GM19468 (cell line): Measurements from ENCODE around the gene BBS4.
A peak's percentile ranks its signal among the peaks of the same experiment; 100 is the strongest.
"Not testable (repeated sequence)": the region's sequence is repeated elsewhere in the genome, so short reads cannot be mapped to it uniquely, and the experiment has no call there.

Source experiments
- ATAC-seq: cut with Tn5 transposase; IDR thresholded peaks from one replicate; pipeline ENCODE4 v1.9.1; 2021; ENCODE audit warnings: mild to moderate bottlenecking, moderate library complexity, moderate number of reproducible peaks; ENCODE audit not compliant: unreplicated experiment; ENCODE audit errors: extremely low read depth

Gene BBS4, protein sequence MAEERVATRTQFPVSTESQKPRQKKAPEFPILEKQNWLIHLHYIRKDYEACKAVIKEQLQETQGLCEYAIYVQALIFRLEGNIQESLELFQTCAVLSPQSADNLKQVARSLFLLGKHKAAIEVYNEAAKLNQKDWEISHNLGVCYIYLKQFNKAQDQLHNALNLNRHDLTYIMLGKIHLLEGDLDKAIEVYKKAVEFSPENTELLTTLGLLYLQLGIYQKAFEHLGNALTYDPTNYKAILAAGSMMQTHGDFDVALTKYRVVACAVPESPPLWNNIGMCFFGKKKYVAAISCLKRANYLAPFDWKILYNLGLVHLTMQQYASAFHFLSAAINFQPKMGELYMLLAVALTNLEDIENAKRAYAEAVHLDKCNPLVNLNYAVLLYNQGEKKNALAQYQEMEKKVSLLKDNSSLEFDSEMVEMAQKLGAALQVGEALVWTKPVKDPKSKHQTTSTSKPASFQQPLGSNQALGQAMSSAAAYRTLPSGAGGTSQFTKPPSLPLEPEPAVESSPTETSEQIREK

DNA sequence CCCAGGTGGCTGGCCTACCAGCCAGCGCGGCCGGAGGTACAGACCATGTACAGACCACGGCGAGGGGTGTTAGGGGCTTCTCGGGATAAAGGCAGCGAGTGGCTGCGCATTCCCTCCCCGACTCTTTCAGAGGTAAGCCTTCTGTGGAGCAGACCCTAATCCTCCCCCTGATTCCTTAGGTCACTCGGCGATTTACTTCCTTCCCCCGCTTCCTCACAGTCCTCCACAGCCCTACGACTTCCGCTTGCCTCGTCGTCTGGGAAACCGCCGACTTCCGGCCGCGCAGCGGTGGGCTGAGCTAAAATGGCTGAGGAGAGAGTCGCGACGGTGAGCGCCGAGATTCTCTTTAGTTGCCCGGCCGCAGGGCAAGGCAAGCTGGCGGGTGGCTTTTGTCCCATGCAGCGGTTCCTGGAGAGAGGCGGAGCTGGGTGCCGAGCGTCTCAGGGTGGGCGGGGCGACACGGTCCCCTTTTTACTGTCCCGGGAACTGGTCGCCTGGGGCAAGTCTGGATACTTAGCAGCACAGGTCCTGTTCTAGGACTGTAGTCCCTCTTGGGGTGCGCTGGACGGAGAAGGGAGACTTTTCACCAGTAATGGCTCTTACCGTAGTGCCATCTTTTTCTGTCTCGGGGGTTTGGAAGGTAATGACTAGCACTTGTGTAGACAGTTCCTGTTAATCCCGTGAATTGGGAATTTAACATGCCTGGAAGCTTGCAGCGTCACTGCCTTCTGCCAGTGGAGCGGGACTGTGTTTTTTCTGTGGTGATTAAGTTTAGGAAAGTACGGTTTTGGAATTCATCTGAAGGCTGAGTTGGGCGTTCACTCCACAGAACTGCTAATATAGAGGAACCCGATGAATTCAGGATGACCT, at the start of gene BBS4, which contains the start of gene HIGD2B:
Gene BBS4, plus strand, starts transcription at position 283 of the 870 bp plus-strand sequence. Its CDS starts 21 bp downstream, at position 304.
Gene HIGD2B, minus strand, starts transcription at position 258 of the 870 bp plus-strand sequence. CDS start 9,808 bp downstream, outside the sequence.
- ATAC-seq, result peak; percentile 80

DNA sequence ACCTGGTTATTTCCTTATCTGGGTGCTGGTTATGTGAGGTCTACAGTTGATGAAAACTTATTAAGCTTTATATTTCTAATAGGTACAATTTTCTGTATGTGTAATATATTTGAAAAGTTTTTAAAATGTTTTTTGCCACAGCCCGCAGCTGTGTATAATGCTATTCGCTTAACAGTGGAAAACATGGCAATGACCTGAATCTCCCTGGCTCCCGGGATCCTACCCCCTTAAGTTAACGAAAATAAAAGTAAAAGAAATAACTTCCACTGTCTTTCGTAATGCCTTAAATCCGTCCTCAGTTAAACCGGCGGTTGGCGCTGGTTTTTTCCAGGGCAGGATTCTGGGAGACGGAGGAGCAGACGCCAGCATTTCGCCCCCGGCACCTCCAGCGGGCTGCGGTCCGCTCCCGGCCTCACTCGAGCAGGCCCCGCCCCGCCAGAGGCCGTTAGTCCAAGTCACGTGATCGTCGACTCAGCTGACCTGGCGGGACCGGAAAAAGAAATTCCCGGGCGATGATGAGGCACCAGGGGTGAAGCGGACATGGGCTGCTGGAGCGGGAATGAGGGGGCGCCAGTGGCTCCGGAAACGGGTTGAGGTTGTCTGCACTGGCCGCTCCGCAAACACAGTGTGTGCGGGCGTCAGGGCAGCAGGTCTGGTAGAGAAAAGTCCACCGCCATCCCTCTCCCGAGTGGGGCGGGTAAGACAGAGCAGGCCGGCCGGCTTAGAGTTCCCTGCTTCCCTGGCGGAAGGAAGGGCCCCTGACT, 49.3 kb upstream of the BBS4 start:
- ATAC-seq, result not testable (repeated sequence)

DNA sequence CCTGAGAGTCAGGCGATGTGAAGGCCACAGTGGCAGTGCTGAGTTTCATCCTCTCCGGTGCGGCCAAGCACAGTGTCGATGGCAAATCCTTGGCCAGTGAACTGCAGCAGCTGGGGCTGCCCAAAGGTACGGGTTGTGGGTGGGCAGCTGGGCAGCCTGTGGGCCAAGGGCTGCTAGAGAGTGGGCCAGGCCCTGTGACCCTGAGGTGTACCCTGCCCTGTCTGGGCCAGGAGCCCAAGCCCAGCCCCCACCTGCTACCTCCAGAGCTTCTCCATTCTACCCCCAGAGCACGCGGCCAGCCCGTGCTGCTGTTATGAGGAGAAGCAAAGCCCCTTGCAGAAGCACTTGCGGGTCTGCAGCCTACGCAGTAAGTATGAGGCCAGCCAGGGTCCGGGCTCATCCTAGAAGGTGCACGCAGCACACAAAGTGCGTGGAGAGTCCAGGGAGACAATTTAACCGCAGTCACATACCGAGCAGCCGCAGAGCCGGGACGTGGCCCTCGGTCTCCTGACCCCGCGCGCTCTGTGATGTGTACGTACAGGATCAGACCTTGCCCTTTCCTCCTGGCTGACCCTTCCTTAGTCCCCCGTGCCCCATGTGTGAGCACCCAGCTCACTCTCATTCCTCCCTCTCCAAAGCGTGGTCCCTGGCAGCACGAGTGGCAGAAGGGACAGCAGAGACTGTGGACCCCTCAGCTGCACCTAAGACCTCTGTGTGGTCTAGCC, 46.1 kb upstream of the BBS4 start:
- not testable (repeated sequence) for ATAC-seq

DNA sequence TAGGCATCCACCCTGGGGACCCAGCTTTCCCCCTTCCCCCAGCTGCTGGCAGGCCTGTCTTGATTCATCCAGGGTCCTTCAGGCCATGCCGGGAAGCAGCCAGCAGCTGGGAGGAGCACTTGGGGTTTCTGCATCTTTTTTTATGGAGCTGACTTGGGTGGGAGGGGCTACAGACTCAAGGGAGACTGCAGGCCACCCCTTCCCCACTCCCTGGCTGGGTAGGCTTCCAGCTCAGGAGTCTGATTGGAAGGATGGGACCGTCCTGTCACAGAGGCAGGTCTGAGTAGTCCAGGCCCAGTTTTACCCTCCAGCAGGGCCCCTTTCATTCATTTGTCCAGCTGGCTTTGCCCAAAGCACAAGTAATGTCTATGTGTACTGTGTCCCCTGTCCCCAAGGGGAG, 43.7 kb upstream of the BBS4 start:
- not testable (repeated sequence) for ATAC-seq

DNA sequence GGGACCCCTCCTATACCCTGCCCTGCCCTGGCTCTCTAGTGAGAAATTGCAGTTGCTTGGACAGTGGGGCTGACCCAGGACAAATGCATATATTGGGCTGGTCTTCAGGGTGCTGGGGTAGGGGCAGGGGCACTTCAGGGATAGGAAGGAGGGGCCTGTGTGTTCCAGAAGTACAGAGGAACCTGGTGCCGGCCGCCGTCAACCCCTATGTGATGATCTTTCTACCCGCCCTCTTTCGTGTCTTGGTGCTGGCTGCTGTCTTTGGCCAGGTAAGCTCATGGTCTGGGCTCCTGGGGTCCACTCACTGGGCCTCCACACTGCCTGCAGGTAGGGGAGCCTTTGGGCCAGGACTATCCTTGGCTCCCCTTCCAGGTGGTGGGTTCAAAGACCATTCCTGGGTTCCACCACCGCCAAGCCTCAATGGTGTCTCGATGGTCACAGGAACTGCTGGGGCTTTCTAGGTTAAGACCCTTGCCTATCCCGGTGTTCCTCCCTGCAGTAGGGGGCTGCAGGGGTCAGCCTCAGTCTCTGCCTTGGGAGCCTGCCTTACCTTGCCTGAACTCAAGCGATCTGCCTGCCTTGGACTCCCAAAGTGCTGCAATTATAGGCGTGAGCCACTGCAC, 37.3 kb upstream of the BBS4 start:
- not testable (repeated sequence) for ATAC-seq

DNA sequence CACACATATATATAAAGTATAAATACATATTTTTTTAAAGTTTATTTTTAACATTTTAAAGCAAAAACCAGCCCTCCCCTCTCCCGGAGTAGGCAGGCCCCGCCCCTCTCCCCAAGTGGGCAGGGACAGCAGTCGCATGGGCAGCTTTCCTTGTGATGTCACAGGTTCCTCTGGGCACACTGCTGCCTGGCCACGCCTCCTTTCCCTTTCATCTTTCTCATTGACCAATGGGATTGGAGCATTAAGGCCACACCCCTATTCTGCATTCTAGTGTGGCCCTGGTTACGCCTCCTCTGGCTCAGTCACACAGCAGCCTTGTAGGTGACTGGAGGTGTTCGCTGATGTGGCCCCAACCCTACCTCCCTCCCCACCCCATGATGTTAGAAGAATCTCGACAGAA, 31.6 kb upstream of the BBS4 start, which contains the start of gene GOLGA6B:
Gene GOLGA6B, plus strand, starts transcription at position 301 of the 400 bp plus-strand sequence. Its CDS starts 41 bp downstream, at position 342.
- not testable (repeated sequence) for ATAC-seq

DNA sequence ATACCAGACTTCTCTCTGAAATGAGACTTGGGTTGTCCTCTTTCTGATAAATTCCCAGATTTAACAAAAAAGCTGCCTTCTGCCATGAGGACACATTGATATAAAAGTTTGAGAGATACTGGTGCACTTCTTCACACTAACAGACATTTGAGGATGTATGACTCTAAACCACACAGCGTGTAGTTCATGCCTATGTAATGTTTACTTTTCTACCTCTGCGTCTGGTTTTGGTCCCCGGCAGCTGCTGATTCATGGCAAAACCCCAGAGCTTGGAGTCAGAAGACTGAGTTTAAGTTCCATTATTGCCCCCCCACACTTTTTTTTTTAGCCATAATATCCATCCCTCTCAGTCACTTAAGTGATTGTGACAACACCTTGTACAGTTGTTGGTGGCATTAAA, 30.0 kb upstream of the BBS4 start:
- ATAC-seq, result not testable (repeated sequence)

DNA sequence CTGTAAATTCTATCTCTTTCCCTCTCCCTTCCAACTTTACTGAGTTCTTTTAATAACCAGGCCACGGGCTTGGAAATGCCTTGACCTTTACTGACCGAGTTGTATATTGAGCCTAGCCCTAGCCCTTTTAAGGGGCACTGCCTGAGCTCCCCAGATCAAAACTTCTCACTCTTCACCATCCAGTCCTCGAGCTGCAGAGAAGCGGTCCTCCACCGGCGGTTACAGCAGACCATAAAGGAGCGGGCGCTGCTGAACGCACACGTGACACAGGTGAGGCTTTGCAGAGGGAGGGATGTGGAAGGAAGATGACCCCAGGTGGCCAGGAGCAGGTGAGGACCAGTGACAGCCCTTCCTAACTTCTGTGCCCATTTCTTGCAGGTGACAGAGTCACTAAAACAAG, 24.9 kb upstream of the BBS4 start:
- ATAC-seq, result not testable (repeated sequence)

DNA sequence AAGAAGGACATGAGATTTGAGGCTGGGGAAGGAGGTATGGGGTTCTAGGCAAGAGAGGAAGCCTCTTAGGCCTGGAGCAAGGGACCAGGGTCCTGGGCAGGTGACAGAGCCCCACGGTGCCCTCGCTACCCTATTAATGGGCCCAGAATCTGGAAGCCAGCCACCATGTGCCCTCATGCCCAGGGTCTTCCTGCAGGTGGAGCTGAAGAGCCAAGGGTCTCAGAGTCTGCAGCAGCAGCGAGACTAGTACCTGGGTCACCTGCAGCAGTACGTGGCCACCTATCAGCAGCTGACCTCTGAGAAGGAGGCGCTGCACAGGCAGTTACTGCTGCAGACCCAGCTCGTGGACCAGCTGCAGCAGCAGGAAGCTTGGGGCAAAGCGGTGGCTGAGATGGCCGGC, 22.1 kb upstream of the BBS4 start:
- not testable (repeated sequence) for ATAC-seq

DNA sequence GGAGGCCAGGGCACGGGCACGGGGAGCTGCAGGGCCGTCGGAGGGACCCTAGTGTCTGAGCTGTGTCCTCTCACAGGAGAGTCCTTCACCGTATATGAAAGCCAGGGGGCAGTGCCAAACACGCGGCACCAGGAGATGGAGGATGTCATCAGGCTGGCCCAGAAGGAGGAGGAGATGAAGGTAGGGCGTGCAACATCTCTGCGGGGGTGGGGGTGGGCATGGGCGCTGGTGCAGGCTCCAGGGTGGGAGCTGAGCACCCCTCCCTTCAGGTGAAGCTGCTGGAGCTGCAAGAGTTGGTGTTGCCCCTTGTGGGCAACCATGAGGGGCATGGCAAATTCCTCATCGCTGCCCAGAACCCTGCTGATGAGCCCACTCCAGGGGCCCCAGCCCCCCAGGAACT, 20.3 kb upstream of the BBS4 start:
- ATAC-seq, result not testable (repeated sequence)

DNA sequence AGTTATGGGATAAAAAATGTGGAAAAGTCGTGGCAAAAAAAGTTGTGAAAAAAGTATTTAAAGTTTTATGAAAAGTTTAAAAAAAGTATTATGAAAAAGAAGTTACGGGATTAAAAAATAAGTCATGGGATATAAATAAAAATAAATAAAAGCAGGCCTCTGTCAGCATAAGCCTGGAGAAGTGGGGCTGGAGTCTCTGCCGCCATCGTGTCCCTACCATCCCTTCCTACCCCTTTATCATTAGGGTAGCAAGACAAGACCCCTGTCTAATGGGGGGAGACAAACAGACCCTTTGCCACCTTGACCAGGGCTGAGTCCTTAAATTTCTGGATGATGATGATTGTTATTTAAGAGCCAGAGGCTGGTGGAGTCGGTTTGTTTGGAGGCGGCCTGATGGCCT, 16.2 kb upstream of the BBS4 start:
- ATAC-seq, result not testable (repeated sequence)

DNA sequence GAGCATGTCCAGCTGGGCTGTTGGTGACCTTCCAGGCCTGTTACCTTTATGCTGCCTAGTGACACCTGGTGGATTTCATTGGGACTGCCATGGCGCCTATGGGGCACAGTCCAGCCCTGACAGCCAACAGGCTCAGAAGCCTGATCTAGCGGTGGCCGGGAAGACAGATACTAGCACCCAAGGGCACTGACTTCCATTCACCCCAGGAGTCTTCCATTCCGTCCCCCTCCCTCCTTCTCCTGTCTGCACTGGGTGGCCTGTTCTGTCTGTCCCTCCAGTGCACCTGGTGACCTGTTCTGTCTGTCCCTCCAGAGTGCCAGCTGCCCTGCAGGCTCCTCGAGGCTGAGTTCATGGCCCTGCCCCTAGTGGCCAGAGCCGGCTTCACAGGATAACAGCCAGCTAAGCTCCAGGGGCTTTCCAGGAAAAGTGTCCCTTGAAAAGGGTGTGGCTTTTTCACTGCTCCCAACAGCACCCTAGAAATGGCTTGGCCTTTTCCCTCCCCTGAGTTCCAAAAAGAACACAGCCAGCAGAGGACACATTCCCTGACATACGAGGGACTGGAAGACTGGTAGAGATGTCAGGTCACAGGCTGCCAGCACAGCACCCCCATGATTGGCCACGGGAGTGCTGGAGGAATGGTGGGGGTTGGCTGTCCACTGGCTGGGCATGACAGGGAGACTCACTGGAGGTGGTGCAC, 15.2 kb upstream of the BBS4 start:
- not testable (repeated sequence) for ATAC-seq

DNA sequence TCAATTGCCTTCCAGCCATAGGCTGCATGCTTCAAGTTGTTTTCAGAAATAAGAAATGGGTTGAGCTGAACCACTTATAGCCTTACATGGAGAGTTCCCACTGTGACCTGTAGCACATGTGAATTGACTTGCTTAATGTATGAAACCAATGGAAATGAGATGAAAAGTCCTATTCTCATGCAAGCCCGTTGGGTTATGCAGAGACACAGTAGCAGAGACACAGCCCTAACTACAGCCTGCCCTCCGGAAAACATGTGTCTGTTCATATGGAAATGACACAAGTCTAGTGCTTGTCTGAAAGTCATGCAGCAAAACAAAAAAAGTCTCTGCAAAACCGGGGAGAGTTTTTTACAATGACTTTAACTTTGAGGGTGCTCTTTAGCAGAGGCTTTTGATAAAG, 14.5 kb upstream of the BBS4 start:
- ATAC-seq, result no peak

DNA sequence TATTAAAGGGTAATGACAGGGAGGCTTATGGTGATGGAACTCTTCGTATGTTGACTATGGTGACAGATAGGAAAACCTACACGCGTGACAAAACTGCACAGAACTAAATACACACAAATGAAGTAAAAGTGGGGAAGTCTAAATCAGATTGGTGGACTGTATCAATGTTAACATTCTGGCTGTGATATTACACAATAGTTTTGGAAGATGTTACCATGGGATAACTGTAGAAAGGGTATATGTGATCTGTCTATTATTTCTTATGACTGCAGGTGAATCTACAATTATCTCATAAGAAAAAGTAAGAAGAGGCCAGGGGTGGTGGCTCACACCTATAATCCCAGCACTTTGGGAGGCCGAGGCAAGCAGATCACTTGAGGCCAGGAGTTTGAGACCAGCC, 9.2 kb upstream of the BBS4 start:
- no peak for ATAC-seq

DNA sequence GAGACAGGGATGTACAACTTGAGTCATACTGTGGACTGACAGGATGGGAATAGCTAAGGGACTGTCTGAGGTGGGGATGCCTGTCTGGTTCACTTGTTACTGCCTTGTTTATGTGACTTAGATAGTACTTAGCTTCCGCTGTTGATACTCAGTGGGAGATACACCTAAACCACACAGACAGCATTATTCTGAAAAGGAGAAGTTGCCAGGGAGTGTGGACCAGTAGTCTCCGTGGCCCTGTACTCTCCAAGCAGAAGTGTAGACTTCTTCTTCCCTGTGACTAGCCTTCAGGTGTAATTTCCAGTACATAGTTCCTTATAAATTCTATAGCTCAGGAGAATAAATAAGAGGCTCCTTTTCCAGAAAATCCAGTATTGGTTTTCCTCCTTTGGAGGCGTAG, 5.1 kb upstream of the BBS4 start:
- no peak for ATAC-seq

DNA sequence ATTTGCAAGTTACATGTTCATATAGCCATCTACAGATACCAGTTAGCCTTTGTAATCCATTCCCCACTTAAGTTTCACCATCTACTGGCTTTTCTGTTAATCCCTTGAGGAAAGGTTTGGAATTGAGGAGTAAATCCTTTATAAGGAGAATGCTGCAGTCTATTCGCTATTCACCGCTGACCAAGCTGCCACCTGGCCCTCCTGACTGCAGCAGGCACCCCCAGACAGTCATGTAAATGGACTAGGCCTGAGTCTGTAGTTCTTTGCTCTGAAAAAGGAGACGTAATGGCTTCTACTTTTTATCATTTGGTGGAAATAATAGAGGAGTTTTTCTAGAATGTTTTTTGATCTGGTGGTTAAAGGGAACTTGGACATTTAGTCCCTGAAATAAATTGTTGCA, 3.2 kb upstream of the BBS4 start:
- ATAC-seq, result no peak

DNA sequence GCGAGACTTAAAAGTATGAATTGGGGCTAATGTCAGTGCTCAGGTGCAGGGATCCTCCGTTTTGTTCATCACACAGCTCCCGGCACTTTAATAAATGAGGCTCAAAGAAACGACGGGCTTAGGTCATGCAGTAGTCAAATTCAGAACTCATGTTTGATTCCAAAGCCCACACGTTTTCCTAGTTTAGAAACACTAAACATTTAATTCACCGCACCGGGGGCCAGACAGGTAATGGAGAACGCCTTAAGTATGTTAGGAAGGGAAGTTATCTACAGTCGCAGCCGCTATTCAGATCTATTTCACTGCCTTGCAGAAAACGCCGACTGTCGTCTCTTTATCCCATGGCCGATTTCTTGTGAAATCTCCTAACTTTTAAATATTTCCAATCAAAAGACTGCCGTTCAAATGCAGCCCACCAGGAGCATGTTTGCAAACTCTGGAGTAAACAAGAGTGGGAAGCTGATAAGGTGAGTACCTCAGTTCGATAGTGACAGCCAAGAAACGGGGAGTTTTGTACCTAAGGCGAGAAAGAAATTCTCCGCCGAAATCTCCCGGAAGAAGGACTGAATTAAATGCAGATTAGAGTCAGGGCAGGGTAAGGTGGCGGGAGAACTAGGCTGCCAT, 594 bp upstream of the BBS4 start:
- no peak for ATAC-seq

DNA sequence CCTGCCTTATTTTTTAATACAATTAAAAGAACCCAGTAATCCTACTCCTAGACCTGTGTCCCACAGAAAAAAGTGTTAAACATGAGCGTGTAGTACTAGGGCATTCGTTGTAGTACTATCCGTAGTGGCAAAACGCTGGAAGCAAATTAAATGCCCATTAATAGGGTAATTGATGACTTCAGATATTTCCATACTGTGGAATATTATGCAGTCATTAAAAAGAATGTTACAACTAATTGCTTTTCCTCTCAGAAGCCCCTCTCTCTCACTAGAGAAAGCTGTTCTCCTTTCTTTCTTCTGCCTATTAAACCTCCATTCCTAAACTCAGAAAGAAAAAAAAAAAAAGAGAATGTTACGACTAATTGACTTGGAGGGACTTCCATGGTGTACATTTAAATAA, 2.7 kb downstream of the BBS4 start:
- no peak for ATAC-seq
